ENCODE measurements around the gene MS4A2. TPM values are rescaled to one million over a fixed set of nuclear protein-coding genes. Genes with fewer than 3 reads are reported as not detected.
"Not testable (repeated sequence)": the region's sequence is repeated elsewhere in the genome, so short reads cannot be mapped to it uniquely, and the experiment has no call there.

The MS4A2 gene
- total RNA-seq, 2 donors from 2014 or later, result 0.55 to 2.9 TPM

DNA sequence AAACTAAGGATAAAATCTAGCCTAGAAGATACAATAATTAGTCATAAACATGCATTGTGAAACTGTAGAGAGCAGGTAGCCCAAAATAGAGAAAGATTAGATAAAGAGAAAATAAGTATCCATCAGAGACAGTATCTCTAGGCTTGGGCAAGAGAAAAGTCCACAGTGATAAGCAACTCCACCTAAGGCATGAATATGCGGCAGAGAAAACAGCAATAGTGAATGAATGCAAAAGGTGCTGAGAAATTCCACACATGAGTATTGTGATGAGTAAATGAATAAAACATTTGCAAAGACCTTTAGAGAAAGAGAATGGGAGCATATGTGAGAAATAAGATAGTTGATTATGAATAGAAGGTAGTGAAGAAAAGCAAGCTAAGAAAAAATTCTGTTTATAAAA, 8.7 kb downstream of the MS4A2 start:
- ATAC-seq (no peak), DNase-seq (no peak)
- intact Hi-C loops (cut with DNase I, micrococcal nuclease), result no loop called here

DNA sequence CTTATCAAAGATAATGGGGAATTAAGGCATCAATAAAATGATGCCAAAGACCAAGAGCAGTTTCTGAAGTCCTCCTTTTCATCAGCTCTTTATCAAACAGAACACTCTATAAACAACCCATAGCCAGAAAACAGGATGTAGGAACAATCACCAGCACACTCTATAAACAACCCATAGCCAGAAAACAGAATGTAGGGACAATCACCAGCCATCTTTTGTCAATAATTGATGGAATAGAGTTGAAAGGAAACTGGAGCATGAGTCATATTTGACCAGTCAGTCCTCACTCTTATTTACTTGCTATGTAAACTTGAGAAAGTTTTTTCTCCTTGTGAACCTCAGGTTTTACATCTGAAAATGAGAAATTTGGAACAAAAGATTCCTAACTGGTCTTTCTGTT, 10.0 kb downstream of the MS4A2 start:
- DNase-seq, result no peak
- intact Hi-C loops (cut with DNase I, micrococcal nuclease), result no loop called here
- ATAC-seq, result peak; percentile 92

DNA sequence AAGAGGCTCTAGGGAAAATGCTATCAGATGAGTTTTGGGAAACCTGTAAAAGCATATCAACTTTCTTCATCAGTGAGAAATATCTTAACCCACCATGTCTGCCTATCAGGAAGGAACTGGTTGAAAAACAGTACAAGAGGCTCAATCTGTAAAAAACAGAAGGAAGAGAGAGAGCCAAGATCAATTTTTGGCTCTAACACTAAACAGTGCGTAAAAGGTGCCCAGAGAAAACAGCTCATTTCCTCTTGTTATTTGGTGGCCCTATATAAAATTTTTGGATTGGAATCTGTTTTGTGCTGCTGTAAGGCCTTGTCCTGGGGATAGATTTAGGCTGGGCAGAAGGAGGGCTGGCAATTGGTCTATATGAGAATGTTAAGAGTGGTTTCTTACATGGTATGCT, 12.1 kb downstream of the MS4A2 start:
- ATAC-seq, result no peak

DNA sequence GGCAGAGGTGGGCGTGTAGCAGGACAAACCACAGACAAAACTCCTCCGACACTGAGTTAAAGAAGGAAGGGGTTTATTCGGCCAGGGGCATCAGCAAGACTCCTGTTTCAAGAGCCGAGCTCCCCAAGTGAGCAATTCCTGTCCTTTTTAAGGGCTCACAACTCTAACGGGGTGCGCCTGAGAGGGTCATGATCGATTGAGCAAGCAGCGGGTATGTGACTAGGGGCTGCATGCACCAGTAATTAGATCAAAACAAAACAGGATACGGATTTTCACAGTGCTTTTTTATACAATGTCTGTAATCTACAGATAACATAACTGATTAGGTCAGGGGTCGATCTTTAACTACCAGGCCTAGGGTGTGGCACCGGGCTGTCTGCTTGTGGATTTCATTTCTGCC, 12.9 kb downstream of the MS4A2 start:
- intact Hi-C loops (cut with DNase I, micrococcal nuclease); ATAC-seq: not testable (repeated sequence)

More for the DNA sequence above, 12.1 kb downstream of the MS4A2 start:
- DNase-seq, result no peak
- intact Hi-C loops (cut with DNase I, micrococcal nuclease), result no loop called here

DNA sequence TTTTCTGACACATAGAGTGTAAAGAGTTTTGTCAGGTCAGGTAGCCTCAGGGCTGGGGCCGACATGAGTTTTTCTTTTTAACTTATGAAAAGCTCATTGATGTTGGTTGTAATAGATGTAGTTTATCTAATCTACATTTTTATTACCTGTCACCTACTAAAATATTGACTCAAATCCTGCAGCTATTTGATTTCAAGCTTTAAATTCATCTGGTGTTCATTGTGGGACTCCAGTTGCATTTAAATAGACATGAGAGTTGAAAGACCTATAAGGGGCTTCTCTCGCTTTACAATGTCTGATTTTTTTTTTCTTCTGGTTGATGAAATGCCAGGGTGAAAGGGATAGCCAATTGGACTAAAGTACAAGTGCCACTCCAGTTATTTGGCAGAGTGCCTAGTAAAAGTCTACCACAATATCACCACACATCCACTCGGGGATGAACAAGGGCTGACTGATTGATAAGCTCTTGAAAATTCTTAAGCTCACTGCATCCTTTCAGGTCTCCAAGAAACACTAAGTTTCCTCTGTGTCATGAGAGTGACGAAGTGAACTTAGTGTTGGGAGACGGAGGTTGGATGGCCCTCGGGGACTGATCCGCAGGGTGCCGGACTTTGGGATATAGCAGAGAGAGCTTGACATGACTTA, 16.1 kb downstream of the MS4A2 start:
- DNase-seq; ATAC-seq; intact Hi-C loops (cut with DNase I, micrococcal nuclease): not testable (repeated sequence)

More for the DNA sequence above, 12.9 kb downstream of the MS4A2 start:
- DNase-seq, result not testable (repeated sequence)

DNA sequence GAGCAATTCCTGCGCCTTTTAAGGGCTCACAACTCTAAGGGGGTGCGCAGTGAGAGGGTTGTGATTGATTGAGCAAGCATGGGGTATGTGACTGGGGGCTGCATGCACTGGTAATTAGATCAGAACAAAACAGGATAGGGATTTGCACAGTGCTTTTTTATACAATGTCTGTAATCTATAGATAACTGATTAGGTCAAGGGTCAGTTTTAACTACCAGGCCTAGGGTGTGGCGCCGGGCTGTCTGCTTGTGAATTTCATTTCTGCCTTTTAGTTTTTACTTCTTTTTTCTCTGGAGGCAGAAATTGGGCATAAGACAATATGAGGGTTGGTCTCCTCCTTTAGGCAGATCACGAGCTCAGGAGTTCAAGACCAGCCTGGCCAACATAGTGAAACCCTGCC, 20.2 kb downstream of the MS4A2 start:
- DNase-seq (peak; percentile 30 to 33), ATAC-seq (peak; percentile 91)
- intact Hi-C loops (cut with DNase I, micrococcal nuclease), result not testable (repeated sequence)

DNA sequence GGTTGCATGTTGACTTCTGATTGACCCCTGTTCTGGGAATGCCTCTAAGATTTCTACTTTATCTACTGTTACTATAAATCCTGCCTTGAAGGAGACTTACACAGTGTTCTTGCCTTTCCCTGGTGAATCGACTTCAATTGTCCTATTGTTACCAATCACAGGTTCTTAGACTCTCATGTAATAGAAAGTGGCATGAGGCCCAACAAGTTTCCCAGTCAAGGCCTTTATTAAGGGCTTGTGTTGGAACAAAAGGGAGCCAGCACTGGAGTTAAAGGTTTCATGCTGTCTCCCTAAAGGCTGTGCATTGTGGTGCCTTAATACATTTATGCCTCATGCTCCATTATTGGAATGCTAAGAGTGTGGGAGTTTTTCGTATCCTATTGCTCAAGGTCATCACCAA, 23.3 kb downstream of the MS4A2 start:
- ATAC-seq (no peak), DNase-seq (no peak)
- intact Hi-C loops (cut with DNase I, micrococcal nuclease), result no loop called here

DNA sequence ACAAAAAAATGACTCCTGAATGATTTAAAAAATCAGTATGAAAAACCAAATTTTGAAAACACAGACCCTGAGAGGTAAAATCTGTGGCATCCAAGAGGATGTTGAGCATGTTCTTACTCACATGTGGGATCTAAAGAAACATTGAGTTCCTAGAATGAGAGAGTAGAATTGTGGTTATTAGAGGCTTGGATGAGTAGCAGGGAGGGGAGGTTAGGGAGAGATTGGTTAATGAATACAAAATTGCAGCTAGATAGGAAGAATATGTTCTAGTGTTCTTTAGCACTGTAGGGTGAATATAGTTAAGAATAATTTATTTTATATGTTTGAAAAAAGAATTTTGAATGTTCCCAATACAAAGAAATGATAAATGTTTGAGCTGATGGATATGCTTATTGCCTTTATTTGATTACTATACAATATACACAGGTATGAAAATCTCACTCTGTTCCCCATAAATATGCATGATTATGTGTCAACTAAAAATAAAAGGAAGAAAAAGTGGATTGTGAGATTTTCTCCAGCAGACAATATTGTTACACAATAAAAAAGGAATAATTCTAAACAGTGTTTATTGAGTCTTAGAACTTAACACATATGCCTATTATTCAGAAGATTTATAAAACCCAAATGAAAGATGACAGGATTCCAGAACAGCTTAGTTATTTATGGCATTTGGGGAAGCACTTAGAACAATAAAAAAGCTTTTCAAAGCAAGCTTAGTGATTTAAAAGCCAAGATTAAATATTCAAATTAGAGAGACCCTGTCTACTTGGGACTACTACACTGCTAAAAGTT, 28.7 kb downstream of the MS4A2 start:
- ATAC-seq, result no peak

DNA sequence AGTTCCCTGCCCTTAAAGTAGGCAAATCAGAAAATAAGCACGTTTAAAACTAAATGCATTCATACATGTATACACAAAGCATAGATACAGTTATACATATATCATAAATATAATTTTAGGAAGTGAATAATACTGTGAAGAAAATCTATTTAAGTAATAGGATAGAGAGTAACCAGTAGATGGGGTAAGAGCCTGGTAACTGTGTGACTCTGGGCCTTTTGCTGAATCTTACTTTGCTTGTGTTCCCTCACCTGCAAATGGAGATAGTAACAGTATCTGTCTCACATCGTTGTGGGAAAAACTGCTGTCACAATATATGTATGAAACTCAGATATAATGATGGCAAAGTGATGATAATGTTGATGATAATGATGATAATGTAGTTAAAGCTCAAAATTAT, 29.9 kb downstream of the MS4A2 start:
- no peak for ATAC-seq
- intact Hi-C loops (cut with DNase I, micrococcal nuclease), result no loop called here
- DNase-seq, result no peak

More for the DNA sequence above, 28.7 kb downstream of the MS4A2 start:
- no peak for DNase-seq
- intact Hi-C loops (cut with DNase I, micrococcal nuclease), result no loop called here

DNA sequence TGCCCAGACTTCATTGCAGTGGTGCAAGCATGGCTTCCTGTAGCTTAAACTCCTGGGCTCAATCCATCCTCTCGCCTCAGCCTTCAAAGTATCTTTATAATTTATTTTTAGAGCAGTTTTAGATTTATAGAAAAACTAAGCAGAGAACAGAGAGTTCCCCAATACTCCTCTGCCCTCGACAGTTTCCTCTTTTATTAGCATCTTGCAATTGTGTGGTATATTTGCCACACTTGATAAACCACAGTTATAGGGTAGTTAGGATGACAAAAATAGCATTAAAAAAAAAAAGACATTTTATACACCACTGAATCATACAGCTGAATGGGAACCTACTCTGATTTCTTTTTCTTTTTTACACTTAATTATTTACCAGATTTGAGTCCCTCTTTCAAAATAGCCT, 31.2 kb downstream of the MS4A2 start:
- intact Hi-C loops (cut with DNase I, micrococcal nuclease), result no loop called here
- no peak for ATAC-seq
- no peak for DNase-seq

DNA sequence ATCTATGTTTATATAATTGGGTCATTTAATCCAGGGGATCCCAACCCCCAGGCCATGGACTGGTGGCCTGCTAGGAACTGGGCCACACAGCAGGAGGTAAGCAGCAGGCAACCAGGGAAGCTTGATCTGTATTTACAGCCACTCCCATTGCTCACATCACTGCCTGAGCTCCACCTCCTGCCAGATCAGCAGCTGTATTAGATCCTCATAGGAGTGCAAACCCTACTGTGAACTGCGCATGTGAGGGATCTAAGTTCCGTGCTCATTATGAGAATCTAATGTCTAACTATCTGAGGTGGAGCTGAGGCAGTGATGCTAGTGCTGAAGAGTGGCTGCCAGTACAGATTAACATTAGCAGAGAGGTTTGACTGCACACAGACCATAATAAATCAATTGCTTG, 32.8 kb downstream of the MS4A2 start:
- DNase-seq (peak; percentile 34 to 47), ATAC-seq (peak; percentile 86)
- intact Hi-C loops (cut with DNase I, micrococcal nuclease), result no loop called here

DNA sequence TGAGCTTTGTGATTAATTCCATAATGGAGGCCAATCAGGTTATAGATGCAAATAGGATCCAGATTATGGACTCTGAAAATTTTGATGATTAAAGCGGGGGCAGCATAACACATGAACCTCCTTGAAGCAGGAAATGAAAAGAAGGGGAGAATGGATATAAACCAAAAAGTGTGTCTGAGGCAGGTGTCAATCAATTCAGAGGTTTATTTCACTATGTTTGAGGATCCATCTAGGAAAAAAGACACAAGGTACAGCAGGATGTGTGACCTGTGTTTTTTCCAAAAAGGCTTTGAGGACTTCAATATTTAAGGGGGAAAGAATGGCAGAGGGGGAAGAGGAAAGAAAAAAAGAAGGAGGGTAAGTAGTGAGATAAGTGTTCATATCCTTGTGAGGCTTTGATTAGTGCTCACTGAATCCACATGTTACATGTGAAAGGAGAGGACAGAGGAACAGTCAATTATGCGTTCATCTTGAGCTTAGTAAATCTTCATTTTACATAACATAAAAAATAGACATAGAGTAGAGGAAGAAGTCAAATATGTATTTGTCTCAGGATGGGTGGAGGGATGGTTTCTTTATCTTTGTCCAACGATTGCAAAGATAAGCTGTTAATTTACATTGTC, 34.1 kb downstream of the MS4A2 start:
- no peak for ATAC-seq
- no peak for DNase-seq
- intact Hi-C loops (cut with DNase I, micrococcal nuclease), result no loop called here

DNA sequence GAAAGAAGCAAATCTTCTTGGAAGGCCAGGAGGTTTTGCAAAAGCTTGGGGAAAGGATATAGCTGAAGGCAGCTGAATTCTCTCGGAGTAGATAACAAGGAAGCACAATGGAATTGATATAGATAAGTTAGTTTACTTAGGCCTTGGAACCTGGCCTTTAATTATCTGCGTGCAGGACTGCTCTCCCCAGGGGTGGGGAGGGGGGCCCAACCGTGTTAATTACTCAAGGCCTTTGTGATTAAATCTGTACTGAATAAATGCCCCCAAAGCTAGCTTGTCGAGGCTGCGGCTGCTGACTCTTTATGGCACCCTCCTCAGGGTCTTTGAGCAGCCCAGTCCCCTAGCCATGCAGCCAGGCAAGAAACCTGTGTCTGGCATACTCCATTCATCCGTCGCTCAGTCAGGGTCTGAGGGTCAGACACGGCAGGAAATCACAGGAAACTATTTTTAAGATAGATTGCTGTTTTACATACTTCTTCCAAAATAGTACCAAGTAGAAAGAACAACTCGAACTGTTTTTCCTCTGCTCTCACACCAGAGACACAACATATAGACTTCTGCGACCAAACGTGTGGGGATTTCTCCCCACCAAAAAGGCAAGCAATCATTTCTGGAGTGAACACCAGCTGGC, 36.5 kb downstream of the MS4A2 start:
- DNase-seq, result no peak
- intact Hi-C loops (cut with DNase I, micrococcal nuclease), result no loop called here
- ATAC-seq, result peak; percentile 57

DNA sequence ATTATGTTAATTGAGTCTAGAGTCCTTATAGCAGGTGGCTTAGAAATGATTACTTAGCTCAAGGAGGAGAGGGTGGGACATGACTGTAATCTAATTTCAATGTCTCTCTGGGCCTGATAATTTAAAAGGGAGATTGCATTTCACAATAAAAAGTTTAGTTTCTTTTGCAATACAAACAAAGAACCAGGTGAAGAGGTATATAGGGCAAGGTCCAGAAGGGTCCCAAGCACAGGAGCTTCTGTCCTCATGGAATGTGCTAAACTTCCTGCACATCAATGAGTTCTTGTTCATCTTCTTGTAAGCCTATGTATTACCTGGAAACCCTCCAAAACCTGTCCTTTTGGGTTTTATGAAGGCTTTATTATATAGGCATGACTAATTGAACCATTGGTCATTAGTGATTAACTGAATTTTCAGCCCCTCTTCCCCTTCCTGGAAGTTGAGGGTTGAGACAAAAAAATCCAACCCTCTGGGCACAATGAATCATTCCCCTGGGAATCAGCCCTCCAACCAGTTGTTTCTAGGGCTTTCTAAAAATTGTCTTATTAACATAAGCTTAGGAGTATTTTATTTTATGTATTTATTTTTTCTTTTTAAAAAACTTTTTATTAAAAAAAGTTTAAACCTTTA, 37.6 kb downstream of the MS4A2 start:
- intact Hi-C loops (cut with DNase I, micrococcal nuclease), result no loop called here
- ATAC-seq (peak; percentile 65), DNase-seq (no peak)

DNA sequence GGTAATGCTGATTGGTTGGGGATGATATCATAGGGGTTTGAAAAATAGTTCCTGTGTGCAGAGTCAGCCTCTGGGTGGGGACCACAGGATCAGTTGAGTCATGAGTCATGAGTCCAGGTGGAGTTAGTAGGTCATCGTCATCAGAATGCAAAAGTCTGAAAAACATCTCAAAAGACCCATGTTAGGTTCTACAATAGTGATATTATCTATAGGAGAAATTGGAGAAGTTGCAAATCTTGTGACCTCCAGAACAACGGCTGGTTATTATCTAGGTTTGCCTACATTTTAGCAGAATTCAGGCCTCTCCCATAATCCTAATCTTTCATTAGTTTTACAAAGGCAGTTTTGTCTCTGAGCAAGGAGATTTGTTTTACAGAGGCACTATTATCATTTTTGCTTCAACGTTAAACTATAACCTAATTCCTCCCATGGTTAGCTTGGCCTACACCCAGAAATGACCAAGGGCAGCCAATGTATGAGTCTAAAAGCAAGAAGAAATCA, 38.9 kb downstream of the MS4A2 start:
- ATAC-seq (peak; percentile 38), DNase-seq (no peak)
- intact Hi-C loops (cut with DNase I, micrococcal nuclease), result no loop called here

DNA sequence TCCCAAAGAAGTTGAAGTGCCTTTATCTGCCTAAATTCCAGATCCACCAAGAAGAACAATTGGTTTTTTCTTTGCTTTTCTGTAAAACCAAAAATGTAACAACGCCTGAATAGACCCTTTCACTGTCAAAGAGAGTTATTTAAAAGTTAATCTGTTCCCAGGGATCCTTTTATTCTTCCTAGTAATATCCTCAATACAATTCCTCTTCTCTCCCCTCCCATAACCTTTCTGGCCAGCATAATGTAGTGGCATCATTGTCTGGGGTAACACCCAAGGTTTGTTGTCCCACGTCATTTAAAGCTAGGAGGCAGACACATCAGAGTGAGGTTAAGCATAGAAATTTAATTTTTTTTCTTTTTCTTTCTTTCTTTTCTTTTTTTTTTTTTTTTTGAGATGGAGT, 39.9 kb downstream of the MS4A2 start:
- intact Hi-C loops (cut with DNase I, micrococcal nuclease), result no loop called here
- no peak for DNase-seq
- no peak for ATAC-seq

DNA sequence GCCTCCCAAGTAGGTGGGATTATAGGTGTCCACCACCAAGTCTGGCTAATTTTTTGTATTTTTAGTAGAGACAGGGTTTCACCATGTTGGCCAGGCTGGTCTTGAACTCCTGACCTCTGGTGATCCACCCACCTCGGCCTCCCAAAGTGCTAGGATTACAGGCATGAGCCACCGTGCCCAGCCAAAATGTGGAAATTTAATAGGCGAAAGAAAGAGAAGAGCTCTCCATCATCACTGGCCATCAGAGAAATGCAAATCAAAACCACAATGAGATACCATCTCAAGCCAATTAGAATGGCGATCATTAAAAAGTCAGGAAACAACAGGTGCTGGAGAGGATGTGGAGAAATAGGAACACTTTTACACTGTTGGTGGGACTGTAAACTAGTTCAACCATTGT, 40.4 kb downstream of the MS4A2 start:
- intact Hi-C loops (cut with DNase I, micrococcal nuclease); ATAC-seq; DNase-seq: not testable (repeated sequence)

DNA sequence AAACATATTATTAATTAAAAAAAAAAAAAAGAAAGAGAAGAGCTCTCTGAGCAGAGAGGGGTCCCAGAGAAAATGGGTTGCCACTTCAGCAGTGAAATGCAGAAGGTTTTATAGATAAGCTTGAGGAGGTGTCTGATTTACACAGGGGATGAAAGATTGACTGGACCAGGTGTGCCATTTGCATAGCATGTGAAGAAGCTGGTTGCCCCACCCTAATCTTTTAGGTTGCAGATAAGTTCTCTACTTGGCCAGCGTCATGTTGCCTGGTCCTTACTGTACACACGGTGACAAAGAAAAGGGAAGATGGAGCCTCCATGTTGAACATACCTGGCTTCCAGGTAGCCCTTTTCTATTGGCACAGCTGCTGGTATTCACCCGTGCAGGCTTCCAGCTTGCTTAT, 41.4 kb downstream of the MS4A2 start:
- ATAC-seq (no peak), DNase-seq (no peak)
- intact Hi-C loops (cut with DNase I, micrococcal nuclease), result no loop called here

DNA sequence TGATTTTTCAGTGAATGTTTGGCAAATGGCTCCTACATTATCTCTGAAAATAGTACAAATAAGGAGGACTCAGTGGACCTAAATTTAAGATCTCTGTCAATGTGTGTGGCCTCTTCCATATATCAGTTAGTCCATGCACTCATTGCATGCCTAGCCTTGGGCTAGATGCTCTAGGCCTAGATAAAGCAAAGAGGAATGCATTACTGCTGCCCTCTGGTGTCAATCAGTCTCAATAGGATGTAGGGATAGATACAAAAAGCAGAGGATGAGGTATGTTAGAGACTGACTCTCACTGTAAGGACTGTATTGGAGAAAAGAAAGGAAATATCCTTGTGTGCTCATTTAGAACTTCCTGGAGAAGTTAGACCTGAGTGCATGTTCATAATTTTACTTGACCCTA, 42.0 kb downstream of the MS4A2 start:
- peak; percentile 34 to 43 for DNase-seq
- peak; percentile 92 for ATAC-seq
- intact Hi-C loops (cut with DNase I, micrococcal nuclease), result no loop called here
